H1 (cell line): ENCODE measurements around the gene IL1RAPL1. TPM values are rescaled to one million over a fixed set of nuclear protein-coding genes. Genes with fewer than 3 reads are reported as not detected.

ENCODE experiments used
- EZH2 ChIP-seq: fragments of 200-600 bp; sonication (generic); IDR thresholded peaks from 2 replicates; pipeline ENCODE4 v1.7.1; 2012; ENCODE audit warnings: low read depth, mild to moderate bottlenecking, moderate library complexity, low read length, inconsistent platforms; ENCODE audit not compliant: severe bottlenecking
- polyA plus RNA-seq, 7 experiments: library from polyadenylated mRNA; depleted of rRNA in 3 of 7; stranded (reverse) in 5 of 7; unstranded in 2 of 7; fragments of >200 nt in 5 of 7; fragments of 200-250 nt in 2 of 7; gene quantifications; 1 replicate in 5 of 7; 2 replicates in 1 of 7; 4 replicates in 1 of 7; pipeline versions ENCODE4 v1.2.1 to v1.2.3, GENCODE V29; 2011 to 2013; ENCODE audit warnings: missing spikeins in 2 of 7, mixed read lengths in 2 of 7
- total RNA-seq: library from RNA; stranded (reverse); fragmentation: NEBNext Ultra II Directional; extraction: Animal tissue kit (Norgen Biotek cat#: 25700); gene quantifications from 2 replicates; pipeline ENCODE4 v1.2.1, GENCODE V29; 2021

IL1RAPL1 gene
- total and polyA plus RNA-seq, 2 of the 8 experiments (the other 6 are each of a cell fraction or from before 2014, with no cell fraction given), result 0.11 to 0.35 TPM

- TF ChIP-seq EZH2, result no peak
Observed at GRCh38 chrX:28889591-28890090, 302.4 kb downstream of the IL1RAPL1 start (continued).
